HepG2 (cell line): Measurements from ENCODE around the gene CPPED1. TPM values are rescaled to one million over a fixed set of nuclear protein-coding genes. Genes with fewer than 3 reads are reported as not detected.
A peak's percentile ranks its signal among the peaks of the same experiment; 100 is the strongest.

Experiments
- ESRRA ChIP-seq: sonication (generic); formaldehyde crosslinking; IDR thresholded peaks from 2 replicates; pipeline ENCODE4 v1.5.1; 2020; ENCODE audit warnings: mild to moderate bottlenecking, low read depth, missing genetic modification reagents
- HMG20B ChIP-seq: conservative IDR thresholded peaks from 2 replicates; pipeline ENCODE4 v1.6.1; 2016; ENCODE audit warnings: missing genetic modification reagents, missing compliant biosample characterization
- HNRNPLL ChIP-seq: fragments of 200-400 bp; formaldehyde crosslinking; IDR thresholded peaks from 2 replicates; pipeline ENCODE4 v1.6.1; 2017; ENCODE audit warnings: mild to moderate bottlenecking, low read depth, low read length; ENCODE audit not compliant: poor library complexity, severe bottlenecking
- RARA ChIP-seq: IDR thresholded peaks from 2 replicates; pipeline ENCODE4 v1.6.1; 2016; ENCODE audit warnings: missing genetic modification reagents, missing compliant biosample characterization
- SOX13 ChIP-seq, 3 experiments: fragments of 450-650 bp in 1 of 3; sonication (generic) in 1 of 3; formaldehyde crosslinking in 1 of 3; IDR thresholded peaks in 2 of 3; conservative IDR thresholded peaks in 1 of 3; 2 replicates each; pipeline versions ENCODE4 v1.5.0 to v1.6.1; 2016 to 2020; ENCODE audit warnings: antibody characterized with exemption in 1 of 3, mild to moderate bottlenecking in 1 of 3, missing compliant biosample characterization in 1 of 3, missing genetic modification reagents in 1 of 3, moderate library complexity in 1 of 3
- SPEN ChIP-seq: sonication (generic); formaldehyde crosslinking; IDR thresholded peaks from 2 replicates; pipeline ENCODE4 v1.5.1; 2020; ENCODE audit warnings: low read depth, mild to moderate bottlenecking, missing genetic modification reagents
- TGIF2 ChIP-seq: IDR thresholded peaks from 2 replicates; pipeline ENCODE4 v1.6.1; 2016; ENCODE audit warnings: control low read depth, missing compliant biosample characterization
- ZNF556 ChIP-seq: sonication (generic); formaldehyde crosslinking; IDR thresholded peaks from 2 replicates; pipeline ENCODE4 v1.4.0; 2020; ENCODE audit warnings: mild to moderate bottlenecking, missing genetic modification reagents, borderline replicate concordance
- ZNF605 ChIP-seq: sonication (generic); formaldehyde crosslinking; IDR thresholded peaks from 2 replicates; pipeline ENCODE4 v1.8.0; 2022; ENCODE audit warnings: mild to moderate bottlenecking, missing genetic modification reagents
- ZZZ3 ChIP-seq: sonication (generic); formaldehyde crosslinking; IDR thresholded peaks from 2 replicates; pipeline ENCODE4 v1.4.0; 2020; ENCODE audit warnings: missing genetic modification reagents, mild to moderate bottlenecking, borderline replicate concordance
- polyA plus RNA-seq, 8 experiments: library from polyadenylated mRNA; depleted of rRNA in 3 of 8; stranded (reverse) in 7 of 8; unstranded in 1 of 8; fragments of >200 nt; fragmentation: Illumina TruSeq in 4 of 8; extraction: Trizol in 4 of 8; gene quantifications; 2 replicates each; pipeline versions ENCODE4 v1.2.1 to v1.2.3, GENCODE V29; 2011 to 2016; ENCODE audit warnings: low read depth in 4 of 8, missing spikeins in 1 of 8, mixed read lengths in 1 of 8; ENCODE audit not compliant: insufficient read depth in 1 of 8
- total RNA-seq, 5 experiments: library from RNA; depleted of rRNA; stranded (reverse); fragments of >200 nt; fragmentation: Illumina TruSeq; extraction: Trizol; gene quantifications; 2 replicates each; pipeline ENCODE4 v1.2.3, GENCODE V29; 2016; ENCODE audit warnings: low read depth in 1 of 5
- TF ChIP-seq, protein P1 (sequence below): sonication (generic); formaldehyde crosslinking; IDR thresholded peaks from 2 replicates; pipeline ENCODE4 v1.4.0; 2020; ENCODE audit warnings: missing genetic modification reagents
- TF ChIP-seq, protein P2 (sequence below): IDR thresholded peaks from 2 replicates; pipeline ENCODE4 v1.6.1; 2016; ENCODE audit warnings: missing biosample characterization, missing genetic modification reagents, low read depth
- TF ChIP-seq, protein P3 (sequence below): sonication (generic); formaldehyde crosslinking; IDR thresholded peaks from 2 replicates; pipeline ENCODE4 v1.4.0; 2020; ENCODE audit warnings: low read depth, missing genetic modification reagents
- TF ChIP-seq, protein P4 (sequence below): sonication (generic); formaldehyde crosslinking; IDR thresholded peaks from 2 replicates; pipeline ENCODE4 v1.5.0; 2020; ENCODE audit warnings: mild to moderate bottlenecking, missing genetic modification reagents

The CPPED1 gene
- total and polyA plus RNA-seq, 2 of the 13 experiments (the other 11 are each of a cell fraction or from before 2014, with no cell fraction given), result 66.6 to 71.3 TPM

DNA sequence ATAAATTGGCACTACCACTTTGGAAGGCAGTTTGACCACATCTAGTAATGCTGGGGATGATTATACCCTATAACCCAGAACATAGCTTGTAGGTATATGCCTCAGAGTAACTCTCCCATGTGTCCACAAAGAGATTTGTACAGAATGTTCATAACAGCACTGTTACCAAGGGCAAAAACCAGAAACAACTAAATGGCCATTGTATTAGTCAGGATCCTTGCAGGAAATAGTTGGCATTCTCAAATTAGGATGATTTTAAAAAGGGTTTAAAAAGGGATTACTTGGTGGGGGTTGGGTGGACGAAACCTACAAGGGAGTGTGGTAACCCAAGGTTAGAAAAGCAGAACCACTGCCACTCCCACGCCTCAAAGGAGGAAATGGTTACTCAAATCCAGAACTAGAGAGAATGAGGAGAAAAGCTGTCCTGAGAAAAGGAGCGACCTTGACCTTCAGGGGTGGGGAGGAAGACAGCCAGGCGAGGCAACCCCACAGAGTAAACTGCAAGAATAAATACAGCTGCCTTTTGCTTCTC is 2.1 kb downstream of the CPPED1 start (continued):
- peak; percentile 62 for TF ChIP-seq RARA (CRISPR knock-in tag)
- TF ChIP-seq ZZZ3 (CRISPR knock-in tag), result no peak
- TF ChIP-seq ZNF556, result no peak
- TF ChIP-seq TGIF2, result 0 out of 2 replicates have a peak, but pooled peaks have one; percentile 17
- TF ChIP-seq ZNF605 (CRISPR knock-in tag), result no peak
- no peak for TF ChIP-seq SOX13 (IDR thresholded peaks at IDR 0.05)
- TF ChIP-seq SOX13 (CRISPR knock-in tag; conservative IDR thresholded peaks at IDR 0.05 in 1 of 2, IDR thresholded peaks at IDR 0.05 in 1 of 2), result peak in 1 of 2 experiments; percentile 15; a peak in 1 of 4 replicates
- no peak for TF ChIP-seq HMG20B (CRISPR knock-in tag)
- no peak for TF ChIP-seq HNRNPLL
- TF ChIP-seq, protein P1, sequence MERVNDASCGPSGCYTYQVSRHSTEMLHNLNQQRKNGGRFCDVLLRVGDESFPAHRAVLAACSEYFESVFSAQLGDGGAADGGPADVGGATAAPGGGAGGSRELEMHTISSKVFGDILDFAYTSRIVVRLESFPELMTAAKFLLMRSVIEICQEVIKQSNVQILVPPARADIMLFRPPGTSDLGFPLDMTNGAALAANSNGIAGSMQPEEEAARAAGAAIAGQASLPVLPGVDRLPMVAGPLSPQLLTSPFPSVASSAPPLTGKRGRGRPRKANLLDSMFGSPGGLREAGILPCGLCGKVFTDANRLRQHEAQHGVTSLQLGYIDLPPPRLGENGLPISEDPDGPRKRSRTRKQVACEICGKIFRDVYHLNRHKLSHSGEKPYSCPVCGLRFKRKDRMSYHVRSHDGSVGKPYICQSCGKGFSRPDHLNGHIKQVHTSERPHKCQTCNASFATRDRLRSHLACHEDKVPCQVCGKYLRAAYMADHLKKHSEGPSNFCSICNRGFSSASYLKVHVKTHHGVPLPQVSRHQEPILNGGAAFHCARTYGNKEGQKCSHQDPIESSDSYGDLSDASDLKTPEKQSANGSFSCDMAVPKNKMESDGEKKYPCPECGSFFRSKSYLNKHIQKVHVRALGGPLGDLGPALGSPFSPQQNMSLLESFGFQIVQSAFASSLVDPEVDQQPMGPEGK, result peak; percentile 79
- TF ChIP-seq, protein P2, sequence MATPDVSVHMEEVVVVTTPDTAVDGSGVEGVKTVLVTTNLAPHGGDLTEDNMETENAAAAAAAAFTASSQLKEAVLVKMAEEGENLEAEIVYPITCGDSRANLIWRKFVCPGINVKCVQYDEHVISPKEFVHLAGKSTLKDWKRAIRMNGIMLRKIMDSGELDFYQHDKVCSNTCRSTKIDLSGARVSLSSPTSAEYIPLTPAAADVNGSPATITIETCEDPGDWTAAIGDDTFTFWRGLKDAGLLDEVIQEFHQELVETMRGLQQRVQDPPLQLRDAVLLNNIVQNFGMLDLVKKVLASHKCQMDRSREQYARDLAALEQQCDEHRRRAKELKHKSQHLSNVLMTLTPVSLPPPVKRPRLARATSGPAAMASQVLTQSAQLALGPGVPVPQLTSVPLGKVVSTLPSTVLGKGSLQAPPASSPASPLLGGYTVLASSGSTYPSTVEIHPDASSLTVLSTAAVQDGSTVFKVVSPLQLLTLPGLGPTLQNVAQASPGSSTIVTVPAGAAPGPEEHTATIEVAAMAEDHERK (CRISPR knock-in tag), result no peak
- TF ChIP-seq, protein P3, sequence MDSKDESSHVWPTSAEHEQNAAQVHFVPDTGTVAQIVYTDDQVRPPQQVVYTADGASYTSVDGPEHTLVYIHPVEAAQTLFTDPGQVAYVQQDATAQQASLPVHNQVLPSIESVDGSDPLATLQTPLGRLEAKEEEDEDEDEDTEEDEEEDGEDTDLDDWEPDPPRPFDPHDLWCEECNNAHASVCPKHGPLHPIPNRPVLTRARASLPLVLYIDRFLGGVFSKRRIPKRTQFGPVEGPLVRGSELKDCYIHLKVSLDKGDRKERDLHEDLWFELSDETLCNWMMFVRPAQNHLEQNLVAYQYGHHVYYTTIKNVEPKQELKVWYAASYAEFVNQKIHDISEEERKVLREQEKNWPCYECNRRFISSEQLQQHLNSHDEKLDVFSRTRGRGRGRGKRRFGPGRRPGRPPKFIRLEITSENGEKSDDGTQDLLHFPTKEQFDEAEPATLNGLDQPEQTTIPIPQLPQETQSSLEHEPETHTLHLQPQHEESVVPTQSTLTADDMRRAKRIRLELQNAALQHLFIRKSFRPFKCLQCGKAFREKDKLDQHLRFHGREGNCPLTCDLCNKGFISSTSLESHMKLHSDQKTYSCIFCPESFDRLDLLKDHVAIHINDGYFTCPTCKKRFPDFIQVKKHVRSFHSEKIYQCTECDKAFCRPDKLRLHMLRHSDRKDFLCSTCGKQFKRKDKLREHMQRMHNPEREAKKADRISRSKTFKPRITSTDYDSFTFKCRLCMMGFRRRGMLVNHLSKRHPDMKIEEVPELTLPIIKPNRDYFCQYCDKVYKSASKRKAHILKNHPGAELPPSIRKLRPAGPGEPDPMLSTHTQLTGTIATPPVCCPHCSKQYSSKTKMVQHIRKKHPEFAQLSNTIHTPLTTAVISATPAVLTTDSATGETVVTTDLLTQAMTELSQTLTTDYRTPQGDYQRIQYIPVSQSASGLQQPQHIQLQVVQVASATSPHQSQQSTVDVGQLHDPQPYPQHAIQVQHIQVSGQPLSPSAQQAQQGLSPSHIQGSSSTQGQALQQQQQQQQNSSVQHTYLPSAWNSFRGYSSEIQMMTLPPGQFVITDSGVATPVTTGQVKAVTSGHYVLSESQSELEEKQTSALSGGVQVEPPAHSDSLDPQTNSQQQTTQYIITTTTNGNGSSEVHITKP, result 0 out of 2 replicates have a peak, but pooled peaks have one; percentile 17
- no peak for TF ChIP-seq SPEN (CRISPR knock-in tag)
- TF ChIP-seq ESRRA (CRISPR knock-in tag), result 0 out of 2 replicates have a peak, but pooled peaks have one; percentile 56
- TF ChIP-seq, protein P4, sequence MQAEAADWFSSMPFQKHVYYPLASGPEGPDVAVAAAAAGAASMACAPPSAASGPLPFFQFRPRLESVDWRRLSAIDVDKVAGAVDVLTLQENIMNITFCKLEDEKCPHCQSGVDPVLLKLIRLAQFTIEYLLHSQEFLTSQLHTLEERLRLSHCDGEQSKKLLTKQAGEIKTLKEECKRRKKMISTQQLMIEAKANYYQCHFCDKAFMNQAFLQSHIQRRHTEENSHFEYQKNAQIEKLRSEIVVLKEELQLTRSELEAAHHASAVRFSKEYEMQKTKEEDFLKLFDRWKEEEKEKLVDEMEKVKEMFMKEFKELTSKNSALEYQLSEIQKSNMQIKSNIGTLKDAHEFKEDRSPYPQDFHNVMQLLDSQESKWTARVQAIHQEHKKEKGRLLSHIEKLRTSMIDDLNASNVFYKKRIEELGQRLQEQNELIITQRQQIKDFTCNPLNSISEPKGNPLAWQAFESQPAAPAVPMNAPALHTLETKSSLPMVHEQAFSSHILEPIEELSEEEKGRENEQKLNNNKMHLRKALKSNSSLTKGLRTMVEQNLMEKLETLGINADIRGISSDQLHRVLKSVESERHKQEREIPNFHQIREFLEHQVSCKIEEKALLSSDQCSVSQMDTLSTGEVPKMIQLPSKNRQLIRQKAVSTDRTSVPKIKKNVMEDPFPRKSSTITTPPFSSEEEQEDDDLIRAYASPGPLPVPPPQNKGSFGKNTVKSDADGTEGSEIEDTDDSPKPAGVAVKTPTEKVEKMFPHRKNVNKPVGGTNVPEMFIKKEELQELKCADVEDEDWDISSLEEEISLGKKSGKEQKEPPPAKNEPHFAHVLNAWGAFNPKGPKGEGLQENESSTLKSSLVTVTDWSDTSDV, result no peak
